Stomach (tissue), 4 donors: ENCODE measurements around the gene PKNOX2.

Experiments
- CTCF ChIP-seq, 7 experiments: fragments of 450-650 bp in 4 of 7; fragments of 200-600 bp in 3 of 7; sonication (generic) in 3 of 7; IDR thresholded peaks; one replicate each; pipeline ENCODE4 v1.5.1; 2016 to 2019; ENCODE audit warnings: antibody characterized with exemption in 7 of 7, control low read depth in 2 of 7, mild to moderate bottlenecking in 1 of 7
- EP300 ChIP-seq: sonication (generic); formaldehyde crosslinking; IDR thresholded peaks from one replicate; pipeline ENCODE4 v1.6.1; 2017; ENCODE audit warnings: antibody characterized with exemption
- POLR2A ChIP-seq, 4 donors: fragments of 450-650 bp; IDR thresholded peaks; one replicate each; pipeline ENCODE4 v1.6.1; 2016; ENCODE audit warnings: antibody characterized with exemption in 4 of 4, control low read depth in 2 of 4, mild to moderate bottlenecking in 1 of 4, moderate library complexity in 1 of 4
- POLR2AphosphoS5 ChIP-seq, 3 donors: sonication (generic); formaldehyde crosslinking; IDR thresholded peaks; one replicate each; pipeline ENCODE4 v1.6.1; 2016; ENCODE audit warnings: antibody characterized with exemption in 3 of 3

GRCh38 chr11:125331357-125332035, 166.9 kb downstream of the PKNOX2 start:
- TF ChIP-seq CTCF (IDR thresholded peaks at IDR 0.05) (no peak), EP300 (no peak), POLR2A (IDR thresholded peaks at IDR 0.05) (no peak), POLR2AphosphoS5 (IDR thresholded peaks at IDR 0.05) (no peak)
